HepG2 (cell line): ENCODE data around the gene FAM234A. TPM values are rescaled to one million over a fixed set of nuclear protein-coding genes. Genes with fewer than 3 reads are reported as not detected.

Experiments
- AHR ChIP-seq: IDR thresholded peaks from 2 replicates; pipeline ENCODE4 v1.6.1; 2018; ENCODE audit warnings: missing genetic modification reagents, missing compliant biosample characterization
- CBX2 ChIP-seq, 2 experiments: fragments of 200-600 bp in 1 of 2; sonication (generic); formaldehyde crosslinking in 1 of 2; IDR thresholded peaks; 2 replicates each; pipeline versions ENCODE4 v1.7.0 to v1.8.1; 2018 to 2022; ENCODE audit warnings: low read depth in 2 of 2, low read length in 1 of 2, mild to moderate bottlenecking in 1 of 2, missing genetic modification reagents in 1 of 2
- CC2D1A ChIP-seq: sonication (generic); formaldehyde crosslinking; IDR thresholded peaks from 2 replicates; pipeline ENCODE4 v1.8.1; 2023; ENCODE audit warnings: mild to moderate bottlenecking, missing genetic modification reagents
- EED ChIP-seq: sonication (generic); formaldehyde crosslinking; IDR thresholded peaks from 2 replicates; pipeline ENCODE4 v1.5.0; 2020; ENCODE audit warnings: mild to moderate bottlenecking, missing genetic modification reagents
- ESRRA ChIP-seq: sonication (generic); formaldehyde crosslinking; IDR thresholded peaks from 2 replicates; pipeline ENCODE4 v1.5.1; 2020; ENCODE audit warnings: mild to moderate bottlenecking, low read depth, missing genetic modification reagents
- GFI1 ChIP-seq: sonication (generic); formaldehyde crosslinking; IDR thresholded peaks from 2 replicates; pipeline ENCODE4 v1.5.0; 2020; ENCODE audit warnings: missing genetic modification reagents, mild to moderate bottlenecking, borderline replicate concordance
- IRF1 ChIP-seq: sonication (generic); formaldehyde crosslinking; IDR thresholded peaks from 2 replicates; pipeline ENCODE4 v1.4.0; 2020; ENCODE audit warnings: low read depth, mild to moderate bottlenecking, missing genetic modification reagents
- KLF16 ChIP-seq, 2 experiments: sonication (generic) in 1 of 2; formaldehyde crosslinking in 1 of 2; IDR thresholded peaks; 2 replicates each; pipeline versions ENCODE4 v1.6.1 to v1.8.0; 2016 to 2023; ENCODE audit warnings: missing genetic modification reagents in 2 of 2, missing compliant biosample characterization in 1 of 2
- KMT2B ChIP-seq: IDR thresholded peaks from 2 replicates; pipeline ENCODE4 v1.6.1; 2016; ENCODE audit warnings: missing genetic modification reagents, missing compliant biosample characterization
- MTF2 ChIP-seq: sonication (generic); formaldehyde crosslinking; IDR thresholded peaks from 2 replicates; pipeline ENCODE4 v1.5.0; 2020; ENCODE audit warnings: missing genetic modification reagents, borderline replicate concordance
- PHF8 ChIP-seq: sonication (generic); formaldehyde crosslinking; IDR thresholded peaks from 2 replicates; pipeline ENCODE4 v1.5.0; 2020; ENCODE audit warnings: missing genetic modification reagents
- RARA ChIP-seq: IDR thresholded peaks from 2 replicates; pipeline ENCODE4 v1.6.1; 2016; ENCODE audit warnings: missing genetic modification reagents, missing compliant biosample characterization
- RBAK ChIP-seq: sonication (generic); formaldehyde crosslinking; IDR thresholded peaks from 2 replicates; pipeline ENCODE4 v1.5.1; 2020; ENCODE audit warnings: mild to moderate bottlenecking, missing genetic modification reagents
- REXO4 ChIP-seq: sonication (generic); formaldehyde crosslinking; IDR thresholded peaks from 2 replicates; pipeline ENCODE4 v1.8.0; 2022; ENCODE audit warnings: missing genetic modification reagents, mild to moderate bottlenecking, borderline replicate concordance
- SKIL ChIP-seq: sonication (generic); formaldehyde crosslinking; IDR thresholded peaks from 2 replicates; pipeline ENCODE4 v1.8.0; 2022; ENCODE audit warnings: missing genetic modification reagents, mild to moderate bottlenecking, moderate library complexity, borderline replicate concordance
- SMYD3 ChIP-seq: sonication (generic); formaldehyde crosslinking; IDR thresholded peaks from 2 replicates; pipeline ENCODE4 v1.8.1; 2023; ENCODE audit warnings: mild to moderate bottlenecking, missing genetic modification reagents
- SOX13 ChIP-seq, 3 experiments: fragments of 450-650 bp in 1 of 3; sonication (generic) in 1 of 3; formaldehyde crosslinking in 1 of 3; IDR thresholded peaks in 2 of 3; conservative IDR thresholded peaks in 1 of 3; 2 replicates each; pipeline versions ENCODE4 v1.5.0 to v1.6.1; 2016 to 2020; ENCODE audit warnings: antibody characterized with exemption in 1 of 3, mild to moderate bottlenecking in 1 of 3, missing compliant biosample characterization in 1 of 3, missing genetic modification reagents in 1 of 3, moderate library complexity in 1 of 3
- SP1 ChIP-seq, 2 experiments: fragments of 450-650 bp in 1 of 2; sonication (generic) in 1 of 2; formaldehyde crosslinking in 1 of 2; IDR thresholded peaks; 2 replicates each; pipeline versions ENCODE4 v1.4.0 to v1.6.1; 2016 to 2020; ENCODE audit warnings: missing genetic modification reagents in 1 of 2
- TSC22D2 ChIP-seq: sonication (generic); formaldehyde crosslinking; IDR thresholded peaks from 2 replicates; pipeline ENCODE4 v1.5.1; 2020; ENCODE audit warnings: missing genetic modification reagents, mild to moderate bottlenecking, borderline replicate concordance
- ZBTB42 ChIP-seq: sonication (generic); formaldehyde crosslinking; IDR thresholded peaks from 2 replicates; pipeline ENCODE4 v1.5.0; 2020; ENCODE audit warnings: mild to moderate bottlenecking, missing genetic modification reagents
- ZNF138 ChIP-seq: sonication (generic); formaldehyde crosslinking; IDR thresholded peaks from 2 replicates; pipeline ENCODE4 v1.5.0; 2020; ENCODE audit warnings: mild to moderate bottlenecking, low read depth, missing genetic modification reagents
- ZNF207 ChIP-seq: fragments of 450-650 bp; IDR thresholded peaks from 2 replicates; pipeline ENCODE4 v1.6.1; 2016; ENCODE audit warnings: antibody characterized with exemption, borderline replicate concordance
- ZNF24 ChIP-seq: fragments of 450-650 bp; IDR thresholded peaks from 2 replicates; pipeline ENCODE4 v1.6.1; 2017; ENCODE audit warnings: antibody characterized with exemption, mild to moderate bottlenecking
- ZNF3 ChIP-seq: IDR thresholded peaks from 2 replicates; pipeline ENCODE4 v1.7.0; 2017; ENCODE audit warnings: inconsistent platforms
- ZNF335 ChIP-seq: sonication (generic); formaldehyde crosslinking; IDR thresholded peaks from 2 replicates; pipeline ENCODE4 v1.4.0; 2020; ENCODE audit warnings: missing genetic modification reagents
- ZNF556 ChIP-seq: sonication (generic); formaldehyde crosslinking; IDR thresholded peaks from 2 replicates; pipeline ENCODE4 v1.4.0; 2020; ENCODE audit warnings: mild to moderate bottlenecking, missing genetic modification reagents, borderline replicate concordance
- ZNF580 ChIP-seq: IDR thresholded peaks from 2 replicates; pipeline ENCODE4 v1.6.1; 2016; ENCODE audit warnings: low read depth, borderline replicate concordance
- ZSCAN20 ChIP-seq: sonication (generic); formaldehyde crosslinking; IDR thresholded peaks from 2 replicates; pipeline ENCODE4 v1.4.0; 2020; ENCODE audit warnings: missing genetic modification reagents, mild to moderate bottlenecking, borderline replicate concordance
- polyA plus RNA-seq, 8 experiments: library from polyadenylated mRNA; depleted of rRNA in 3 of 8; stranded (reverse) in 7 of 8; unstranded in 1 of 8; fragments of >200 nt; fragmentation: Illumina TruSeq in 4 of 8; extraction: Trizol in 4 of 8; gene quantifications; 2 replicates each; pipeline versions ENCODE4 v1.2.1 to v1.2.3, GENCODE V29; 2011 to 2016; ENCODE audit warnings: low read depth in 4 of 8, missing spikeins in 1 of 8, mixed read lengths in 1 of 8; ENCODE audit not compliant: insufficient read depth in 1 of 8
- total RNA-seq, 5 experiments: library from RNA; depleted of rRNA; stranded (reverse); fragments of >200 nt; fragmentation: Illumina TruSeq; extraction: Trizol; gene quantifications; 2 replicates each; pipeline ENCODE4 v1.2.3, GENCODE V29; 2016; ENCODE audit warnings: low read depth in 1 of 5

FAM234A gene
- total and polyA plus RNA-seq, 2 of the 13 experiments (the other 11 are each of a cell fraction or from before 2014, with no cell fraction given) = 29.2 to 34.4 TPM

GRCh38 chr16:272633-273546 is 38.3 kb downstream of the FAM234A start (continued):
- TF ChIP-seq ZSCAN20 (CRISPR knock-in tag) = no peak
- TF ChIP-seq RBAK = no peak
- TF ChIP-seq CC2D1A (CRISPR knock-in tag) = no peak
- TF ChIP-seq GFI1 = no peak
- no peak for TF ChIP-seq RARA (CRISPR knock-in tag)
- TF ChIP-seq ZNF138 = no peak
- no peak for TF ChIP-seq SKIL (CRISPR knock-in tag)
- TF ChIP-seq AHR (CRISPR knock-in tag) = 0 out of 2 replicates have a peak, but pooled peaks have one; percentile 33
- TF ChIP-seq EED = no peak
- no peak for TF ChIP-seq SP1 (IDR thresholded peaks at IDR 0.05)
- TF ChIP-seq SP1 (CRISPR knock-in tag; IDR thresholded peaks at IDR 0.05) = no peak
- TF ChIP-seq ZNF556 (CRISPR knock-in tag) = no peak
- TF ChIP-seq ZNF24 = no peak
- no peak for TF ChIP-seq TSC22D2 (CRISPR knock-in tag)
- TF ChIP-seq PHF8 (CRISPR knock-in tag) = no peak
- no peak for TF ChIP-seq CBX2 (IDR thresholded peaks at IDR 0.05; ENCODE audit: low read depth, low read length)
- TF ChIP-seq CBX2 (CRISPR knock-in tag; IDR thresholded peaks at IDR 0.05; ENCODE audit: low read depth) = no peak
- TF ChIP-seq KLF16 (CRISPR knock-in tag; IDR thresholded peaks at IDR 0.05) = no peak
- no peak for TF ChIP-seq REXO4 (CRISPR knock-in tag)
- TF ChIP-seq ZNF580 (CRISPR knock-in tag) = no peak
- no peak for TF ChIP-seq SOX13 (IDR thresholded peaks at IDR 0.05)
- no peak for TF ChIP-seq SOX13 (CRISPR knock-in tag; conservative IDR thresholded peaks at IDR 0.05 in 1 of 2, IDR thresholded peaks at IDR 0.05 in 1 of 2)
- no peak for TF ChIP-seq IRF1 (CRISPR knock-in tag)
- TF ChIP-seq MTF2 (CRISPR knock-in tag) = peak; percentile 65; the same call in 1 of the 2 replicates
- TF ChIP-seq ESRRA = no peak
- no peak for TF ChIP-seq ZNF3
- no peak for TF ChIP-seq KMT2B (CRISPR knock-in tag)
- TF ChIP-seq ZBTB42 (CRISPR knock-in tag) = no peak
- TF ChIP-seq SMYD3 (CRISPR knock-in tag) = no peak
- no peak for TF ChIP-seq ZNF207
- TF ChIP-seq ZNF335 (CRISPR knock-in tag) = no peak
